ENCODE data around the gene KRT13. TPM values are rescaled to one million over a fixed set of nuclear protein-coding genes. Genes with fewer than 3 reads are reported as not detected.

Gene KRT13
- total and polyA plus RNA-seq, 9 of the 15 experiments (the other 6 are each of a cell fraction or from before 2014, with no cell fraction given): 0.11 to 1.1 (median 0.24) TPM; not detected in 3

DNA sequence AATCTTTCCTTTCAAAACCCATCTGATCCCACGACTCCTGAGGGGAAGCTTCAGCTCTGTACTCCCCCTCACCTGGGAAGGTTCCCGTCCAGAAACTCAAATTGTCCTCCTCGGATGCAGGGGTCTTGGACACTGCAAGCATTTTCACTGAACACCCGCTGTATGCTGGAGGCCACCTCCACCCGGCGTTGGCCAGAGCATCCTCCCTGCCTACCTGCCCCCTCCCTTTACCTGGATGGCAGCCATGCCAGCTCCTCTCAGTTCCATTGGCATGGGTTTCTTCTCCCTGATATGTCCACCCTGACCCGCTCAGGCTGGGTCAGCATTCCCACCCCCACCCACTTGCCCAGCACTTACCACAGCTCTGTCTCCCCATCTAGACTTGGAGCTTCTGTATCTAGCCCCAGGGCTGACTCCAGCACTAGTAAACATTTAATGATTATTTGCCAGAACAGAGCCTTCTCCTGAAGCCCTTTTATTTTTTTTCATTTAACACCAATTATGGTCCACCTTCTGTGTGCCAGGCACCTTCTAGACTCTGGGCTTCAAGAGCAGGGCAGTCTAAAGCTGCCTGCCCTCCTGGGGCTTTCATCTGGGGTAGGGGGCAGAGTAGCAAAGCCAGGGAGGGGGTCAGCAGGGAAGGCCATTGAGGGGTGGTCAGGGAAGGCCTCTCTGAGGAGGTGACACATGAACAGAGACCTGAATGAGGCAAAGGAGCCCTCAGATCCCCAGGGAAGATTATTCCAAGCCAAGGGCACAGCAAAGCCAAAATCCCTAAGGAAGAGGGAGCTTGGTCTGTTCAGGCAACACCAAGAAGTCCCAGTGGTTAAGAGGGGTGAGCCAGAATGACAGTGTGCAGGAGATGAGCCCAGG is 31.6 kb upstream of the KRT13 start:
- no peaks in the 10 kb centered on the region for H3K36me3 ChIP-seq (ENCODE audit: control insufficient read depth, insufficient read depth, low read length)
- H3K9me3 ChIP-seq (replicated peaks; ENCODE audit: control insufficient read depth, insufficient read depth, low read depth, low read length): no peaks in the 10 kb centered on the region
- intact Hi-C loops (cut with micrococcal nuclease) (no loop called here), in situ Hi-C loops (cut with MboI) (no loop called here)
- POLR2A ChIA-PET: interaction anchor here (0.5 to 1.6 kb wide), 3 partner anchors 9 to 167 kb away, joined by 4 to 6 read pairs (median 5); partner anchors contain the start of genes KRT19 and KRT33B
- H3K9me1 ChIP-seq (ENCODE audit: control insufficient read depth, insufficient read depth, low read length): no peaks in the 10 kb centered on the region
- H3K9ac ChIP-seq (ENCODE audit: insufficient read depth in 1 of 2, low read depth in 2 of 2, low read length in 2 of 2): peak overlapping the region in 1 of 2 experiments; percentile 77; a peak in 1 of 4 replicates
- CTCF ChIA-PET (ENCODE audit: low intra/inter-chr PET ratio): no interaction called here
- H2AFZ ChIP-seq (ENCODE audit: low read depth, low read length): peak overlapping the region; percentile 77; the same call in 1 of the 2 replicates
- no peaks in the 10 kb centered on the region for H4K20me1 ChIP-seq (replicated peaks; ENCODE audit: control insufficient read depth, insufficient read depth, low read length)
- 71% methylated on average over 7 of the region's 7 CpGs for WGBS (ENCODE audit: insufficient coverage, low coverage, missing lambda C conversion rate)
- no peak for DNase-seq (ENCODE audit: extremely low read depth in 1 of 4, low spot score in 3 of 4)
- no TSS peak for BruUV-seq (replicated peaks)
- FAIRE-seq: no peak
- no peak overlapping the region for H3K27ac ChIP-seq (ENCODE audit: extremely low read depth, low read depth, low read length)
- TF ChIP-seq ZFP36 (IDR thresholded peaks at IDR 0.05; ENCODE audit: low read depth, low read length, partially characterized antibody) (peak; percentile 79), U2AF1 (optimal IDR thresholded peaks at IDR 0.05; ENCODE audit: low read depth, low read length) (no peak)
- peaks cover 22 to 23% of the 10 kb centered on the region in 2 experiments for H3K4me1 ChIP-seq (replicated peaks in 1 of 2; ENCODE audit: control insufficient read depth in 2 of 2, insufficient read depth in 2 of 2, low read length in 2 of 2)
- no peak for ATAC-seq
- no peaks in the 10 kb centered on the region for H3K27me3 ChIP-seq (ENCODE audit: control insufficient read depth in 2 of 2, insufficient read depth in 2 of 2, low read length in 2 of 2)
- peak overlapping the region; percentile 13; the same call in 1 of the 2 replicates for H3K4me2 ChIP-seq (ENCODE audit: insufficient read depth, low read length)
- no peaks in the 10 kb centered on the region for H3K79me2 ChIP-seq (ENCODE audit: control insufficient read depth, insufficient read depth, low read length)
- H3K4me3 ChIP-seq: no peak overlapping the region
